ENCODE data around the gene SPTBN4. TPM values are rescaled to one million over a fixed set of nuclear protein-coding genes. Genes with fewer than 3 reads are reported as not detected.
"Not testable (repeated sequence)": the region's sequence is repeated elsewhere in the genome, so short reads cannot be mapped to it uniquely, and the experiment has no call there.

SPTBN4 gene
- polyA plus RNA-seq, 5 donors: 0.73 to 1.9 (median 1.3) TPM

- no peak for DNase-seq
Observed at GRCh38 chr19:40616941-40617340, 150.1 kb downstream of the SPTBN4 start.

GRCh38 chr19:40617961-40618360 lies 151.2 kb downstream of the SPTBN4 start:
- DNase-seq: no peak

- DNase-seq: no peak
Observed at GRCh38 chr19:40619333-40620160, 152.7 kb downstream of the SPTBN4 start.

- no peak for DNase-seq
Observed at GRCh38 chr19:40620161-40620485, 153.3 kb downstream of the SPTBN4 start.

- DNase-seq: no peak
Observed at GRCh38 chr19:40621283-40621682, 154.5 kb downstream of the SPTBN4 start.

GRCh38 chr19:40621966-40622772 lies 155.4 kb downstream of the SPTBN4 start:
- DNase-seq: no peak

- DNase-seq: no peak
Observed at GRCh38 chr19:40622773-40623075, 155.9 kb downstream of the SPTBN4 start.

- DNase-seq: no peak
Observed at GRCh38 chr19:40623403-40624251, 156.8 kb downstream of the SPTBN4 start.

GRCh38 chr19:40624369-40625153 lies 157.8 kb downstream of the SPTBN4 start:
- DNase-seq: not testable (repeated sequence)

- no peak for DNase-seq
Observed at GRCh38 chr19:40625406-40626120, 158.8 kb downstream of the SPTBN4 start.

Other genes with a start within 250 kb of the SPTBN4 start
- under 1 TPM in 3 of 5 donors, not detected in 2; 0.12 to 0.31 (median 0.17) TPM for gene TTC9B, start 248.6 kb upstream of the SPTBN4 start, polyA plus RNA-seq (ENCODE audit: insufficient read depth in 1 of 5, insufficient read length in 5 of 5, low replicate concordance in 1 of 5)
- gene CCNP, start 240.3 kb upstream of the SPTBN4 start, polyA plus RNA-seq (ENCODE audit: insufficient read depth in 1 of 5, insufficient read length in 5 of 5, low replicate concordance in 1 of 5): under 1 TPM; 0.25 to 0.78 (median 0.50) TPM
- 100 to 1,000 TPM; 126 to 177 (median 173) TPM for gene AKT2, start 181.7 kb upstream of the SPTBN4 start, polyA plus RNA-seq (ENCODE audit: insufficient read depth in 1 of 5, insufficient read length in 5 of 5, low replicate concordance in 1 of 5)
- 10 to 100 TPM; 10.1 to 19.1 (median 10.9) TPM for gene C19orf47, start 118.6 kb upstream of the SPTBN4 start, polyA plus RNA-seq (ENCODE audit: insufficient read depth in 1 of 5, insufficient read length in 5 of 5, low replicate concordance in 1 of 5)
- 100 to 1,000 TPM; 247 to 495 (median 342) TPM for gene PLD3, start 118.3 kb upstream of the SPTBN4 start, polyA plus RNA-seq (ENCODE audit: insufficient read depth in 1 of 5, insufficient read length in 5 of 5, low replicate concordance in 1 of 5)
- gene HIPK4, start 76.8 kb upstream of the SPTBN4 start, polyA plus RNA-seq (ENCODE audit: insufficient read depth in 1 of 5, insufficient read length in 5 of 5, low replicate concordance in 1 of 5): under 1 TPM; 0.09 to 0.42 (median 0.18) TPM
- gene PRX, start 53.6 kb upstream of the SPTBN4 start, polyA plus RNA-seq (ENCODE audit: insufficient read depth in 1 of 5, insufficient read length in 5 of 5, low replicate concordance in 1 of 5): 10 to 100 TPM in 4 of 5 donors, 1 to 10 TPM in 1; 9.7 to 17.2 (median 11.0) TPM
- 1 to 10 TPM; 4.2 to 9.0 (median 6.1) TPM for gene SERTAD1, start 41.0 kb upstream of the SPTBN4 start, polyA plus RNA-seq (ENCODE audit: insufficient read depth in 1 of 5, insufficient read length in 5 of 5, low replicate concordance in 1 of 5)
- 10 to 100 TPM; 23.6 to 39.5 (median 30.7) TPM for gene SERTAD3, start 22.7 kb upstream of the SPTBN4 start, polyA plus RNA-seq (ENCODE audit: insufficient read depth in 1 of 5, insufficient read length in 5 of 5, low replicate concordance in 1 of 5)
- 10 to 100 TPM; 43.5 to 83.3 (median 55.0) TPM for gene BLVRB, start 1.3 kb upstream of the SPTBN4 start, polyA plus RNA-seq (ENCODE audit: insufficient read depth in 1 of 5, insufficient read length in 5 of 5, low replicate concordance in 1 of 5)
- gene SHKBP1, start 109.9 kb downstream of the SPTBN4 start, polyA plus RNA-seq (ENCODE audit: insufficient read depth in 1 of 5, insufficient read length in 5 of 5, low replicate concordance in 1 of 5): 10 to 100 TPM; 34.3 to 55.7 (median 38.9) TPM
- 100 to 1,000 TPM; 225 to 627 (median 357) TPM for gene LTBP4, start 134.4 kb downstream of the SPTBN4 start, polyA plus RNA-seq (ENCODE audit: insufficient read depth in 1 of 5, insufficient read length in 5 of 5, low replicate concordance in 1 of 5)
- 10 to 100 TPM; 10.3 to 20.5 (median 15.4) TPM for gene NUMBL, start 223.7 kb downstream of the SPTBN4 start, polyA plus RNA-seq (ENCODE audit: insufficient read depth in 1 of 5, insufficient read length in 5 of 5, low replicate concordance in 1 of 5)
- gene COQ8B, start 249.9 kb downstream of the SPTBN4 start, polyA plus RNA-seq (ENCODE audit: insufficient read depth in 1 of 5, insufficient read length in 5 of 5, low replicate concordance in 1 of 5): 10 to 100 TPM; 24.7 to 36.9 (median 32.4) TPM